Measurements from ENCODE around the gene CSKMT. TPM values are rescaled to one million over a fixed set of nuclear protein-coding genes. Genes with fewer than 3 reads are reported as not detected.
"Not testable (repeated sequence)": the region's sequence is repeated elsewhere in the genome, so short reads cannot be mapped to it uniquely, and the experiment has no call there.

CSKMT gene
- total and polyA plus RNA-seq, 5 donors from 2014 or later, result 1.9 to 12.3 (median 3.1) TPM

- Mint-ChIP-seq H3K9me3 (no peaks in the 10 kb centered on the region), H3K27ac (no peak overlapping the region), H3K4me3 (no peak overlapping the region), H3K36me3 (peaks cover 5% of the 10 kb centered on the region), H3K4me1 (peaks cover 5 to 26% (median 18%) of the 10 kb centered on the region in 4 donors), H3K27me3 (no peaks in the 10 kb centered on the region)
- Histone ChIP-seq H3K36me3 (ENCODE audit: control insufficient read depth, insufficient read depth, low read length) (peaks cover 3% of the 10 kb centered on the region), H3K4me1 (ENCODE audit: control insufficient read depth, insufficient read depth, low read length, poor library complexity, severe bottlenecking) (peaks cover 16% of the 10 kb centered on the region), H3K4me3 (ENCODE audit: low read depth, low read length) (no peak overlapping the region), H3K27me3 (ENCODE audit: control insufficient read depth, insufficient read depth, low read length) (peaks cover 2% of the 10 kb centered on the region), H3K9me3 (ENCODE audit: control insufficient read depth in 2 of 2, low read length in 2 of 2) (no peaks in the 10 kb centered on the region), H3K27ac (ENCODE audit: insufficient read depth, low read length, poor library complexity, severe bottlenecking) (no peak overlapping the region)
- ATAC-seq (ENCODE audit: low read depth in 2 of 2) (no peak), DNase-seq (no peak)
Measured at GRCh38 chr11:62682518-62682917, 17.4 kb downstream of the CSKMT start.

GRCh38 chr11:62687508-62688396 is 22.6 kb downstream of the CSKMT start:
- no peaks in the 10 kb centered on the region for H3K9me3 Mint-ChIP-seq
- no peak for DNase-seq
- peaks cover 0 to 3% (median 0%) of the 10 kb centered on the region in 4 donors for H3K4me1 Mint-ChIP-seq
- Histone ChIP-seq H3K9me3 (ENCODE audit: control insufficient read depth in 2 of 2, low read length in 2 of 2) (no peaks in the 10 kb centered on the region), H3K4me3 (ENCODE audit: low read depth, low read length) (no peak overlapping the region), H3K27ac (ENCODE audit: insufficient read depth, low read length, poor library complexity, severe bottlenecking) (no peak overlapping the region), H3K4me1 (ENCODE audit: control insufficient read depth, insufficient read depth, low read length, poor library complexity, severe bottlenecking) (no peaks in the 10 kb centered on the region), H3K27me3 (ENCODE audit: control insufficient read depth, insufficient read depth, low read length) (peaks cover 2% of the 10 kb centered on the region), H3K36me3 (ENCODE audit: control insufficient read depth, insufficient read depth, low read length) (no peaks in the 10 kb centered on the region)
- peaks cover 4% of the 10 kb centered on the region for H3K27me3 Mint-ChIP-seq
- no peak for ATAC-seq (ENCODE audit: low read depth in 2 of 2)
- H3K36me3 Mint-ChIP-seq, result peaks cover 11% of the 10 kb centered on the region
- no peak overlapping the region for H3K4me3 Mint-ChIP-seq
- H3K27ac Mint-ChIP-seq, result no peak overlapping the region

GRCh38 chr11:62688491-62688890 is 23.4 kb downstream of the CSKMT start:
- Mint-ChIP-seq H3K36me3 (peaks cover 13% of the 10 kb centered on the region), H3K4me3 (no peak overlapping the region), H3K27me3 (peaks cover 4% of the 10 kb centered on the region), H3K9me3 (no peaks in the 10 kb centered on the region), H3K27ac (no peak overlapping the region), H3K4me1 (peaks cover 0 to 3% (median 0%) of the 10 kb centered on the region in 4 donors)
- no peak for DNase-seq
- Histone ChIP-seq H3K4me3 (ENCODE audit: low read depth, low read length) (no peak overlapping the region), H3K27me3 (ENCODE audit: control insufficient read depth, insufficient read depth, low read length) (peaks cover 2% of the 10 kb centered on the region), H3K4me1 (ENCODE audit: control insufficient read depth, insufficient read depth, low read length, poor library complexity, severe bottlenecking) (no peaks in the 10 kb centered on the region), H3K9me3 (ENCODE audit: control insufficient read depth in 2 of 2, low read length in 2 of 2) (no peaks in the 10 kb centered on the region), H3K27ac (ENCODE audit: insufficient read depth, low read length, poor library complexity, severe bottlenecking) (no peak overlapping the region), H3K36me3 (ENCODE audit: control insufficient read depth, insufficient read depth, low read length) (no peaks in the 10 kb centered on the region)
- no peak for ATAC-seq (ENCODE audit: low read depth in 2 of 2)

DNA sequence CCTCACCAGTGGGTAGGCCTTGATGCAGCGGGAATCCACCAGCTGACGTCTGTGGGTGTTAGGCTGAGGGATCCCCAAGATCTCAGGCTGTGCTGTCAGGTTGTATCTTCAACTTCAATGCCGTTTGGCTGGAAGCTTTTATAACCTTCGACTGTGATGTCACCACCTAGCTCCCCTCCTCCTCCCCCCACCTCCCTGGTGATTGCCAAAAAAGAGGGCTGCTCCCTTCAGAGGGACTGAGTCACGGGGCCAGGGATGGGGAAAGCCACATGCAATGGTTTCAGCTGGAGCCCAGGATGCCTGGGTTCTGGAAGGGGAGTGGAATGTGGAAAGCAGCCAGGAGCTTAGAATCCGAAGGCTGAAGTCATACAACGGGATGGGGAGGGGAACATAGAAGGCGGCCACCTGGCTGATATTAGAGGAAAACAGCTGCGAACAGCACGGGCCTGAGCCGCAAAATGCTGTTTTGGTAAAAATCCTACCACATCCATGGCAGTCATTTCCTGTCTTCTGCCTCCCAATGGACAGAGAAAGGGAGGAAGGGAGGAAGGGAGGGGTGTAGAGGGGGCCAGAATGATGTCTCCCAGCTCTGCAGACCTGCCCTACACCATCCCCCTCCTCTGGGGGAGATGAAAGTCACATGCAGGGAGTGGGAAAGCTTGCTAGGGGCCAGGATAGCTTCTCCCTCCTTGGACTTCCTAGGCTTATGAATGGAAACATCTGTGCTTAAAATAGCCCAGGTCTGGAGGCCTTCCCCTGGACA is 24.5 kb downstream of the CSKMT start, which contains the start of gene LRRN4CL:
LRRN4CL (minus strand) TSS at position 110 of the 763 bp plus-strand sequence. CDS start 1,022 bp downstream, outside the sequence.
- H3K36me3 Mint-ChIP-seq, result peaks cover 15% of the 10 kb centered on the region
- H3K4me3 Mint-ChIP-seq, result no peak within 1 kb of the TSS
- H3K4me1 Mint-ChIP-seq, result peaks cover 0 to 3% (median 3%) of the 10 kb centered on the region in 4 donors
- DNase-seq (no peak), ATAC-seq (ENCODE audit: low read depth in 2 of 2) (no peak)
- no peaks in the 10 kb centered on the region for H3K9me3 ChIP-seq (ENCODE audit: control insufficient read depth in 2 of 2, low read length in 2 of 2)
- H3K9me3 Mint-ChIP-seq, result no peaks in the 10 kb centered on the region
- no peaks in the 10 kb centered on the region for H3K36me3 ChIP-seq (ENCODE audit: control insufficient read depth, insufficient read depth, low read length)
- peaks cover 4% of the 10 kb centered on the region for H3K27me3 Mint-ChIP-seq
- no peaks in the 10 kb centered on the region for H3K4me1 ChIP-seq (ENCODE audit: control insufficient read depth, insufficient read depth, low read length, poor library complexity, severe bottlenecking)
- no peak within 1 kb of the TSS for H3K27ac ChIP-seq (ENCODE audit: insufficient read depth, low read length, poor library complexity, severe bottlenecking)
- peaks cover 2% of the 10 kb centered on the region for H3K27me3 ChIP-seq (ENCODE audit: control insufficient read depth, insufficient read depth, low read length)
- no peak within 1 kb of the TSS for H3K4me3 ChIP-seq (ENCODE audit: low read depth, low read length)
- H3K27ac Mint-ChIP-seq, result no peak within 1 kb of the TSS

GRCh38 chr11:62693624-62694023 is 28.5 kb downstream of the CSKMT start:
- H3K27ac Mint-ChIP-seq; DNase-seq; H3K4me3 Mint-ChIP-seq; H3K9me3 Mint-ChIP-seq; H3K4me1 ChIP-seq (ENCODE audit: control insufficient read depth, insufficient read depth, low read length, poor library complexity, severe bottlenecking); H3K27me3 Mint-ChIP-seq; H3K27me3 ChIP-seq (ENCODE audit: control insufficient read depth, insufficient read depth, low read length); H3K4me1 Mint-ChIP-seq; H3K4me3 ChIP-seq (ENCODE audit: low read depth, low read length); ATAC-seq (ENCODE audit: low read depth in 2 of 2); H3K9me3 ChIP-seq (ENCODE audit: control insufficient read depth in 2 of 2, low read length in 2 of 2); H3K36me3 ChIP-seq (ENCODE audit: control insufficient read depth, insufficient read depth, low read length); H3K27ac ChIP-seq (ENCODE audit: insufficient read depth, low read length, poor library complexity, severe bottlenecking): not testable (repeated sequence)
- peaks cover 16% of the 10 kb centered on the region for H3K36me3 Mint-ChIP-seq

DNA sequence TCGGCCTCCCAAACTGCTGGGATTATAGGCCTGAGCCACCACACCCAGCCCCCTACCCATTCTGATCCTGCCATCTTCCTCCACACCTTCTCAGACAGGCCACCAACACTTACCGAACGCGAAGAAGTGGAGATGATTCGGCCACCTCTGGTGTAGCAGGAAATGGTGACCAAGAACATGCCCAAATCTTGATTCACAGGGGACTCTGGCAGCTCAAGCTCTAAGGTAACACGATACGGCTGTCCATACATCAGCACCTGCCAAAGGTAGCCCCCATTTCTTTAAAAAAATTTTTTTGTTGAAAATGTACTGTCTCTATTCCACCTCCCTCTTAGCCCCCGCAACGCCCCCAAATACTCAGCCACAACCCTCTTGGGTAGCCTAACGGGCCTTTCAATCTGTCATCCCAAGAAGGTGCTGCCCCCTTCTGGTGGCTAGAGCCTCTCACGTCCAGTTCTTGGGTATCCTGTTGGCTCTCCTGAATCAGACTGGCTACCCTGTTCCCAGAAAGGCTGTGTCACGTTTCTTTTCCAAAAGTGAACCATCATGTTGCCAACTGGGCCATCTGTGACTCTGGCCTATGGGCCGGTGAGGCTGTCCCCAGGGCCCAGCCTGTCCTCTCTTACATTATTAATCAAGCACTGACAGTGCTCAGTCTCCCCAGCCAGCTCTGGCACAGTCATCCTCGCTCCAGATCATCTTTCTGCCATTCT is 29.5 kb downstream of the CSKMT start:
- no peaks in the 10 kb centered on the region for H3K4me1 ChIP-seq (ENCODE audit: control insufficient read depth, insufficient read depth, low read length, poor library complexity, severe bottlenecking)
- DNase-seq (peak; percentile 63 to 85 (median 75)), ATAC-seq (ENCODE audit: low read depth in 2 of 2) (peak; percentile 72 to 75)
- peaks cover 15% of the 10 kb centered on the region for H3K36me3 Mint-ChIP-seq
- H3K36me3 ChIP-seq (ENCODE audit: control insufficient read depth, insufficient read depth, low read length), result no peaks in the 10 kb centered on the region
- no peaks in the 10 kb centered on the region for H3K9me3 Mint-ChIP-seq
- peaks cover 3% of the 10 kb centered on the region for H3K27me3 Mint-ChIP-seq
- no peak overlapping the region for H3K27ac ChIP-seq (ENCODE audit: insufficient read depth, low read length, poor library complexity, severe bottlenecking)
- no peaks in the 10 kb centered on the region for H3K27me3 ChIP-seq (ENCODE audit: control insufficient read depth, insufficient read depth, low read length)
- peak overlapping the region in 1 of 3 donors; percentile 52 for H3K27ac Mint-ChIP-seq
- no peak overlapping the region for H3K4me3 ChIP-seq (ENCODE audit: low read depth, low read length)
- H3K9me3 ChIP-seq (ENCODE audit: control insufficient read depth in 2 of 2, low read length in 2 of 2), result no peaks in the 10 kb centered on the region
- peak overlapping the region in 1 of 4 donors; percentile 34 for H3K4me3 Mint-ChIP-seq
- peaks cover 0 to 8% (median 7%) of the 10 kb centered on the region in 4 donors for H3K4me1 Mint-ChIP-seq

- peaks cover 14% of the 10 kb centered on the region for H3K4me1 ChIP-seq (ENCODE audit: control insufficient read depth, insufficient read depth, low read length, poor library complexity, severe bottlenecking)
- H3K4me3 ChIP-seq (ENCODE audit: low read depth, low read length), result no peak overlapping the region
- H3K27ac ChIP-seq (ENCODE audit: insufficient read depth, low read length, poor library complexity, severe bottlenecking), result no peak overlapping the region
- H3K9me3 Mint-ChIP-seq, result no peaks in the 10 kb centered on the region
- ATAC-seq (ENCODE audit: low read depth in 2 of 2), result no peak
- H3K36me3 Mint-ChIP-seq, result no peaks in the 10 kb centered on the region
- H3K27me3 Mint-ChIP-seq, result no peaks in the 10 kb centered on the region
- H3K36me3 ChIP-seq (ENCODE audit: control insufficient read depth, insufficient read depth, low read length), result no peaks in the 10 kb centered on the region
- H3K27ac Mint-ChIP-seq, result no peak overlapping the region
- peak overlapping the region in 1 of 4 donors; percentile 29 for H3K4me3 Mint-ChIP-seq
- H3K9me3 ChIP-seq (ENCODE audit: control insufficient read depth in 2 of 2, low read length in 2 of 2), result no peaks in the 10 kb centered on the region
- peaks cover 0 to 21% (median 12%) of the 10 kb centered on the region in 4 donors for H3K4me1 Mint-ChIP-seq
- DNase-seq, result no peak
- H3K27me3 ChIP-seq (ENCODE audit: control insufficient read depth, insufficient read depth, low read length), result no peaks in the 10 kb centered on the region
Measured at GRCh38 chr11:62702246-62702645, 37.1 kb downstream of the CSKMT start.

Measured in CD4-positive, CD25-positive, alpha-beta regulatory T cell (primary cell).